Measurements from ENCODE around the gene CISD3. TPM values are rescaled to one million over a fixed set of nuclear protein-coding genes. Genes with fewer than 3 reads are reported as not detected.

CISD3 gene
- total and polyA plus RNA-seq, 10 of the 15 experiments (the other 5 are each of a cell fraction or from before 2014, with no cell fraction given) = 2.6 to 38.1 (median 8.1) TPM

- TF ChIP-seq RUNX3 (IDR thresholded peaks at IDR 0.05; ENCODE audit: low read length) (peak; percentile 67), MYC (IDR thresholded peaks at IDR 0.05; ENCODE audit: insufficient read depth, insufficient read length, insufficient replicate concordance, low read length, severe bottlenecking) (peak; percentile 72), SMC3 (IDR thresholded peaks at IDR 0.05; ENCODE audit: borderline replicate concordance, low read length) (no peak), HDGF (IDR thresholded peaks at IDR 0.05) (peak; percentile 70; the same call in 1 of the 2 replicates), BACH1 (IDR thresholded peaks at IDR 0.05; ENCODE audit: borderline replicate concordance) (no peak), ZNF384 (IDR thresholded peaks at IDR 0.05; ENCODE audit: borderline replicate concordance, low read depth, low read length) (0 out of 2 replicates have a peak, but pooled peaks have one; percentile 9), ASH2L (IDR thresholded peaks at IDR 0.05; ENCODE audit: borderline replicate concordance, low read depth) (no peak), EGR1 (IDR thresholded peaks at IDR 0.05; ENCODE audit: borderline replicate concordance in 1 of 2, low read depth in 2 of 2, low read length in 2 of 2) (peak in 1 of 2 experiments; percentile 81; a peak in 2 of 3 replicates), STAT1 (conservative IDR thresholded peaks at IDR 0.05) (0 out of 2 replicates have a peak, but pooled peaks have one; percentile 31), CREM (IDR thresholded peaks at IDR 0.05; ENCODE audit: low read depth) (peak; percentile 72), EP300 (IDR thresholded peaks at IDR 0.05; ENCODE audit: borderline replicate concordance in 1 of 2, control insufficient read depth in 1 of 2, low read depth in 2 of 2, low read length in 2 of 2) (peak in 1 of 2 experiments; percentile 9; a peak in 1 of 4 replicates), KDM1A (IDR thresholded peaks at IDR 0.05; ENCODE audit: borderline replicate concordance) (no peak), LARP7 (IDR thresholded peaks at IDR 0.05) (no peak; the same call in 1 of the 2 replicates), CHD1 (IDR thresholded peaks at IDR 0.05; ENCODE audit: low read depth, low read length) (no peak), MTA2 (IDR thresholded peaks at IDR 0.05; ENCODE audit: low read depth) (peak; percentile 7; the same call in 1 of the 2 replicates), SPI1 (IDR thresholded peaks at IDR 0.05; ENCODE audit: borderline replicate concordance, insufficient read depth, low read depth, low read length) (peak; percentile 100), TARDBP (IDR thresholded peaks at IDR 0.05; ENCODE audit: borderline replicate concordance) (no peak; the same call in 1 of the 2 replicates), BCL11A (IDR thresholded peaks at IDR 0.05; ENCODE audit: low read depth, low read length) (no peak; the same call in 1 of the 2 replicates), WRNIP1 (IDR thresholded peaks at IDR 0.05; ENCODE audit: borderline replicate concordance, low read depth, low read length) (no peak), CTCF (IDR thresholded peaks at IDR 0.05 in 2 of 3, conservative IDR thresholded peaks at IDR 0.05 in 1 of 3; ENCODE audit: control insufficient read depth in 2 of 3, extremely low read depth in 1 of 3, insufficient read depth in 1 of 3, low read depth in 3 of 3, low read length in 3 of 3) (no peak), PML (IDR thresholded peaks at IDR 0.05; ENCODE audit: low read length) (peak; percentile 66), NR2C2 (IDR thresholded peaks at IDR 0.05; ENCODE audit: borderline replicate concordance, control insufficient read depth, insufficient read length, low read depth) (no peak), NFYB (IDR thresholded peaks at IDR 0.05; ENCODE audit: insufficient read depth, low read depth, low read length) (peak; percentile 93), SREBF2 (IDR thresholded peaks at IDR 0.05; ENCODE audit: low read length) (no peak), RBBP5 (conservative IDR thresholded peaks at IDR 0.05) (no peak), SP1 (IDR thresholded peaks at IDR 0.05; ENCODE audit: low read depth, low read length) (peak; percentile 99), SUPT20H (IDR thresholded peaks at IDR 0.05; ENCODE audit: borderline replicate concordance, control insufficient read depth, low read depth, low read length) (no peak), ZBTB33 (IDR thresholded peaks at IDR 0.05) (no peak)
These were observed 22.3 kb downstream of the CISD3 start, which contains the start of gene PSMB3 (continued) for GRCh38 chr17:38752308-38753070.

All from GM12878 (cell line).